Natural killer cell treated with Interleukin-12 subunit alpha and Interleukin-12 subunit beta and Interleukin-15 and Interleukin-18, amount 100 ng/mL, for 72 hours (primary cell): Measurements from ENCODE around the gene HLF. TPM values are rescaled to one million over a fixed set of nuclear protein-coding genes. Genes with fewer than 3 reads are reported as not detected.

Source experiments
- ATAC-seq, 2 donors: fragments of 150-1000 bp; cut with Tn5 transposase in 1 of 2; sonication (Bioruptor Pico), chemical (Tn5 transposase) in 1 of 2; 2 replicates each; pipeline ENCODE4 v1.10.0; 2021
- DNase-seq: peaks from one replicate; pipeline ENCODE4 v3.0.0; 2022; ENCODE audit warnings: low spot score
- H3K27ac Mint-ChIP-seq, 2 donors: 1 replicate in 1 of 2; 2 replicates in 1 of 2; pipeline ENCODE4 v1.8.0; 2022; ENCODE audit warnings: mixed read lengths in 2 of 2, mild to moderate bottlenecking in 1 of 2, moderate library complexity in 1 of 2
- H3K27me3 Mint-ChIP-seq, 2 donors: 1 replicate in 1 of 2; 2 replicates in 1 of 2; pipeline ENCODE4 v1.8.0; 2022; ENCODE audit warnings: mixed read lengths in 2 of 2
- H3K36me3 Mint-ChIP-seq: one replicate; pipeline ENCODE4 v1.8.0; 2022; ENCODE audit warnings: mixed read lengths
- H3K4me1 Mint-ChIP-seq, 2 donors: 1 replicate in 1 of 2; 2 replicates in 1 of 2; pipeline ENCODE4 v1.8.0; 2022; ENCODE audit warnings: low read depth in 2 of 2, mixed read lengths in 2 of 2, mild to moderate bottlenecking in 1 of 2
- H3K4me3 Mint-ChIP-seq: one replicate; pipeline ENCODE4 v1.8.0; 2022; ENCODE audit warnings: mixed read lengths
- H3K9me3 Mint-ChIP-seq: 2 replicates; pipeline ENCODE4 v1.8.0; 2022; ENCODE audit warnings: mixed read lengths
- total RNA-seq, 2 donors: library from RNA; stranded (reverse); gene quantifications; one replicate each; pipeline ENCODE4 v1.2.3, GENCODE V29; 2022

The HLF gene
- total RNA-seq, 2 donors from 2014 or later: 0.21 to 1.4 TPM

DNA sequence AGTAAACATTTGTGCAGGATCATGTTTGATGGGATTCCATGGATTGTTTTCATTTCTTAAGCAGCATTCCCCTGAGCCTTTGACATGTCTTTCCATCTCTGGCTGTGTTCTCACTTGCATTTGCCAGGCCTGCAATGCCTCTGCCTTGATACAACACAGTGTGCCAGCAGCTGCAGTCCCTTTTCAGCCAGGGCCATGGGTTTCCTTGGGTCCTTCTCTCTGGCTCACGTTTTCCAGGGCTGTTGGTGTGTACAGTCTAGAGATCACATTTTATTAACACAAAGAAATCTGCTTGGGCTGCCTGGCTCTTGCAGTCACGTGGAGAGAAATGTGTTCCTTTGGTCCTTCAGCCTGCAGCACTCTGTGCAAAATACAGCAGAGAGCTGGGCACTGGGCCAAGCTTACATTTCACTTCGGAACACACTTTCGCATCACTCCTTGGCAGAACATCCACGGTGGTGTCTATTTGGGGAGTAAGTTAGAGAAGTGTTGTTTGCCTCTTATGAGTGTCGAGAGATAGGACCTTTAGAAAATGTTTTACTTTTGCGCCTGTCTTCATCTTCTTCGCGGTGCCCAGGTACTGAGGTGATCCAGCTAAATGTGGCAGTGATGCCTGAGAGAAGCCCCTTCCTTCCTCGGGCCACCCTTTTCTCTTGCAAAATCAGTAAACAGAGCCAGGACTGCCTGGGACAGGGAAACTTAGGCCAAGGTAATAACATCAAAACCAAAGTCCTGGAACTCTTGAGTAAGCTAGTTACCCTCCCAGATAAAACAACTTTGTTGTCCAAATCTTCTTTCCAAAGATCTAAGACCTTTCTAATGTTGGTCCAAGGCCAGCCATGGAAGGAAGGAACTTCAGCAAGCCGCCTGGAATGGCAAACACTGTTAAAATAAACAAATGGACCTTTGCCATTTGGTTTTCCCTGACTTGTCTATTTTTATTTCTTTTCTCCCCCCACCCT lies 20.9 kb downstream of the HLF start:
- ATAC-seq: no peak
- DNase-seq: no peak
- H3K9me3 Mint-ChIP-seq: no peaks in the 10 kb centered on the region
- no peaks in the 10 kb centered on the region for H3K4me1 Mint-ChIP-seq
- H3K36me3 Mint-ChIP-seq: no peaks in the 10 kb centered on the region
- H3K4me3 Mint-ChIP-seq: no peak overlapping the region
- H3K27ac Mint-ChIP-seq: no peak overlapping the region
- peaks cover 0 to 5% of the 10 kb centered on the region in 2 donors for H3K27me3 Mint-ChIP-seq

DNA sequence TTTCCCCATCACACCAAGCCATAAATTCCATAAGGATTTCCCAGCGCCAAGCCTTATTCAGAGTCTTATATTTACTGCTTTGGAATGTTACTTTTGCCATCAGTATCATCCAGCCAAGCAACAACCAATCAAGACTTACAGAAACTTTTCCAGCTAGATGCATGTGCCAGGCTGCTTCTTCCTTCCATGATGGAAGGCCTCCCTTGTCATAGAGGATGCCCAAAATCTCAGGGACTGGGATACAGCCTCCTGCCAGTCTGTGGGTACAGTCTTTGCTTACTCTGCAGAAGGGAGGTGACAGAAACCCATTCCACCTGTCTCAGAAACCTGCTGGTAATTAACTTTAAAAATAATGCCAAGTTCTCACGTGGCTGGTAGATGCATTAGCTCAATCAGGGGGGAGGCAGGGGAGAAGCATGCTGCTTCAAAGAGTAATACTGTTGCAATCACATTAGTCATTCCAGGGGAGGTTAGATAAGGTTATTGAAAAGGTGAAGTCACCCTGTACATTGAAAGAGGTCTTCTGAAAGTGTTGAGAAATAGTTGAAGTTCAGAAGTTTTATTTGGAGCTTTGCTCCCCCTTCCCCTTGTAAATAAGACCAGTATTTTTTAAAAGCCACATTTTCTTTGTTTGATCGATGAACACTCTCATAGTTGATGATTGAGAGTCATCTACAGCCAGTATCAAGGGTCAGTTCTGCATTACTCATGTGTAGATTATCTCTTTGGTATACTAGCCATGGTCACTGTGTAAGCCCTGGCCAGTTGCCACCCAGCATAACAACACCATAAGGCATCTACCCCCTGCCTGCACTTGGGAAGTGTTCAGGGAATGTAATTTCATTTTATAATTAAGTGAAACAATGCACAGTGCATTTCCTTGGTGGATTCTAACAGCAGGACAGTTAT lies 22.2 kb downstream of the HLF start:
- Mint-ChIP-seq H3K36me3 (no peaks in the 10 kb centered on the region), H3K9me3 (no peaks in the 10 kb centered on the region), H3K27me3 (peaks cover 0 to 5% of the 10 kb centered on the region in 2 donors), H3K27ac (no peak overlapping the region), H3K4me3 (no peak overlapping the region), H3K4me1 (no peaks in the 10 kb centered on the region)
- DNase-seq (no peak), ATAC-seq (no peak)

DNA sequence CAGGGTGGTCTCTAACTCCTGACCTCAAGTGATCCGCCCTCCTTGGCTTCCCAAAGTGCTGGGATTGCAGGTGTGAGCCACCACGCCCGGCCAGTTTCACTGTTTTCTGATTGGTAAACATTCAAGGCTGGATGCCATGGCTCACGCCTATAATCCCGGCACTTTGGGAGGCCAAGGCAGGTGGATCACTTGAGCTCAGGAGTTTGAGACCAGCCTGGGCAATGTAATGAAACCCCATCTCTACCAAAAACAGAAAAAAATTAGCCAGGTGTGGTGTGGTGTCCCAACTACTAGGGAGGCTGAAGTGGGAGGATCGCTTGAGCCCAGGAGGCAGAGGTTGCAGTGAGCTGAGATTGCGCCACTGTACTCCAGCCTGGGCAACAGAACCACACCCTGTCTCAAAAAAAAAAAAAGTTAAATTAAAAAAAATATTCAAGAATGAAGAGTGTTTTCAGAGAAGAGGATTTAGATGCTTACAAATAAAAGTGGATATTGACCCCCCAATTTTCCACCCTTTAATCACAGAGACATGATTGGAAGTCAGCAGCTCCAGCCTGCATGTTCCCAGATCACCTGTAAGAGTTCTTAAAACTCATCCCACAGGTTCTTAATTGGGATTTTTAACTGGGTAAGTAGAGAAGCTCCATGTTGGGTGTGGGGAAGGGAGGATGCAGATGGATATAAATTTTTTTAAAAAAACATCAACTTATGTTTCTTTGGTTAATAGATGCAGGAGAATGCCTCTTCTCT lies 23.8 kb downstream of the HLF start:
- Mint-ChIP-seq H3K27me3 (peaks cover 3 to 8% of the 10 kb centered on the region in 2 donors), H3K4me3 (no peak overlapping the region), H3K36me3 (no peaks in the 10 kb centered on the region), H3K9me3 (no peaks in the 10 kb centered on the region), H3K4me1 (no peaks in the 10 kb centered on the region), H3K27ac (no peak overlapping the region)
- ATAC-seq: no peak
- DNase-seq: no peak

DNA sequence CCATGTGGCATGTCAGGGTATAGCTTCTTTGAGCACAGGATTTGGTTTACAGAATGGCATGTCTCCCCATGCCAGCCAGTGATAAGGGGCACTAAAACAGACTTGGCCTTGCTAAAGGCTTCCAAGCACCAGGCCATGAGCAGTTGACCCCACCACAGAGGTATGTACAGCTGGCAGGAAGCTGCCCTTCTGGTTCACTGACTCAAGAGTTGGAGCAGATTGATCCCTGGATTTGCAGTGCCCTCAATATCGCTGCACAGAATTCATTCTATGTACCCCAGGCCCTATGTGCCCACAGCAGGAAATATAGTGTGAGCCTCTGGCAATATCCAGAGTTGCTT lies 24.3 kb downstream of the HLF start:
- Mint-ChIP-seq H3K36me3 (no peaks in the 10 kb centered on the region), H3K27ac (no peak overlapping the region), H3K4me3 (no peak overlapping the region), H3K27me3 (peaks cover 8 to 12% of the 10 kb centered on the region in 2 donors), H3K4me1 (no peaks in the 10 kb centered on the region), H3K9me3 (no peaks in the 10 kb centered on the region)
- ATAC-seq (no peak), DNase-seq (no peak)

DNA sequence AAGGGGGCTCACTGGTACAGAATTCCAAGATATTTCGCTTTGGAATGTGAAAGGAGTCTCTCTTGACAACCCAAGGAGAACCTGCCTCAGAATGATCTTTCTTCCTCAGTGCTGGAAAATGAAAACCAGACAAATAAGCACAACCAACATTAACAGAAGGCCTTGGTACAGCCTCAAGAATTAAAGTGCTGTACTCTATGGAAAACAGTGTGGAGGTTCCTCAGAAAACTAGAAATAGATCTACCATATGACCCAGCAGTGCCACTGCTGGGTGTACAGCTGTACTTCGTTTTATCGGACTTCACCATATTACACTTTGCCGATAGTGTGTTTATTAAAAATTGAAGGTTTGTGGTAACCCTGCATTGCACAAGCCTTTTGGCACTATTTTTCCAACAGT lies 25.2 kb downstream of the HLF start:
- Mint-ChIP-seq H3K9me3 (no peaks in the 10 kb centered on the region), H3K4me3 (no peak overlapping the region), H3K27me3 (peaks cover 10 to 12% of the 10 kb centered on the region in 2 donors), H3K4me1 (no peaks in the 10 kb centered on the region), H3K36me3 (no peaks in the 10 kb centered on the region), H3K27ac (no peak overlapping the region)
- no peak for ATAC-seq
- no peak for DNase-seq

DNA sequence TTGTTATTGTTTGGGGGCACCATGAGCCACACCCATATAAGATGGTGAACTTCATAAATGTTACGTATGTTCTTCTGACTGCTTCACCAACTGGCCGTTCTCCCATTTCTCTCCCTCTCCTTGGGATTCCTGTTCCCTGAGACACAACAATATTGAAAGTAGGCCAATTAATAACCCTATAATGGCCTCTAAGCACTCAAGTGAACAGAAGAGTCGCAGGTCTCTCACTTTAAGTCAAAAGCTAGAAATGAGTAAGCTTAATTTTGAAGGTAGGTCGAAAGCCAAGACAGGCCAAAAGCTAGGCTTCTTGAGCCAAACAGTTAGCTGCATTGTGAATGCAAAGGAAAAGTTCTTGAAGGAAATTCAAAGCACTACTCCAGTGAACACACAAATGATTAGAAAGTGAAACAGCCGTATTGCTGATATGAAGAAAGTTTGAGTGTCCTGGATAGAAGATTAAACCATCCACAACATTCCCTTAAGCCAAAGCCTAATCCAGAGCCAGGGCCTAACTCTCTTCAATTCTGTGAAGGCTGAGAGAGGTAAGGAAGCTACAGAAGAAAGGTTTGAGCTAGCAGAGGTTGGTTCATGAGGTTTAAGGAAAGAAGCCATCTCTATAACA lies 25.8 kb downstream of the HLF start:
- ATAC-seq: no peak
- H3K4me1 Mint-ChIP-seq: no peaks in the 10 kb centered on the region
- H3K27ac Mint-ChIP-seq: no peak overlapping the region
- no peaks in the 10 kb centered on the region for H3K36me3 Mint-ChIP-seq
- H3K4me3 Mint-ChIP-seq: no peak overlapping the region
- DNase-seq: no peak
- H3K27me3 Mint-ChIP-seq: peaks cover 9 to 15% of the 10 kb centered on the region in 2 donors
- H3K9me3 Mint-ChIP-seq: no peaks in the 10 kb centered on the region

DNA sequence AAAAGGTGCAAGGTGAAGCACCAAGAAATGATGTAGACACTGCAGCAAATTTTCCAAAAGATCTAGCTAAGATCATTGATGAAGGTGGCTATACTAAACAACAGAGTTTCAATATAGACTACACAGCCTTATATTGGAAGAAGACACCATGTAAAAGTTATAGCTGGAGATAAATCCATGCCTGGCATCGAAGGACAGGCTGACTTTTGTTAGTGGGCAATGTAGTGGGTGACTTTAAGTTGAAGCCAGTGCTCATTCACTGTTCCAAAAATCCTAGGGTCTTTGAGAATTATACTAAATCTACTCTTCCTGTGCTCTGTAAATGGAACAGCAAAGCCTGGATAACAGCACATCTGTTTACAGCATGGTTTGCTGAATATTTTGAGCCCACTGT lies 26.4 kb downstream of the HLF start:
- Mint-ChIP-seq H3K36me3 (no peaks in the 10 kb centered on the region), H3K4me1 (no peaks in the 10 kb centered on the region)

DNA sequence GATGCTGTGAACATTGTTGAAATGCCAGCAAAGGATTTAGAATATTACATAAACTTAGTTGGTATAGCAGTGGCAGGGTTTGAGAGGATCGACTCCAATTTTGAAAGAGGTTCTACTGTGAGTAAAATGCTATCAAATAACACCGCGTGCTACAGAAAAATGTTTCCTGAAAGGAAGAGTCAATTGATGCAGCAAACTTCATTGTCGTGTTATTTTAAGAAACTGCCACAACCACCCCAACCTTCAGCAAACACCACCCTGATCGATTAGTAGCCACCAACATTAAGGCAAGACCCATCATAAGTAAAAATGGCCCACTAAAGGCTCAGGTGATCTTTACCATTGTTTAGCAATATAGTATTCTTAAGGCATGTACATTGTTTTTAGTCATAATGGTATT lies 27.3 kb downstream of the HLF start:
- ATAC-seq (no peak), DNase-seq (no peak)
- Mint-ChIP-seq H3K36me3 (no peaks in the 10 kb centered on the region), H3K27ac (no peak overlapping the region), H3K9me3 (no peaks in the 10 kb centered on the region), H3K4me3 (no peak overlapping the region), H3K27me3 (peaks cover 9 to 15% of the 10 kb centered on the region in 2 donors), H3K4me1 (no peaks in the 10 kb centered on the region)

More for the DNA sequence above, 26.4 kb downstream of the HLF start:
- H3K4me3 Mint-ChIP-seq: no peak overlapping the region
- no peak overlapping the region for H3K27ac Mint-ChIP-seq
- no peaks in the 10 kb centered on the region for H3K9me3 Mint-ChIP-seq
- DNase-seq: no peak
- ATAC-seq: no peak
- peaks cover 9 to 15% of the 10 kb centered on the region in 2 donors for H3K27me3 Mint-ChIP-seq

DNA sequence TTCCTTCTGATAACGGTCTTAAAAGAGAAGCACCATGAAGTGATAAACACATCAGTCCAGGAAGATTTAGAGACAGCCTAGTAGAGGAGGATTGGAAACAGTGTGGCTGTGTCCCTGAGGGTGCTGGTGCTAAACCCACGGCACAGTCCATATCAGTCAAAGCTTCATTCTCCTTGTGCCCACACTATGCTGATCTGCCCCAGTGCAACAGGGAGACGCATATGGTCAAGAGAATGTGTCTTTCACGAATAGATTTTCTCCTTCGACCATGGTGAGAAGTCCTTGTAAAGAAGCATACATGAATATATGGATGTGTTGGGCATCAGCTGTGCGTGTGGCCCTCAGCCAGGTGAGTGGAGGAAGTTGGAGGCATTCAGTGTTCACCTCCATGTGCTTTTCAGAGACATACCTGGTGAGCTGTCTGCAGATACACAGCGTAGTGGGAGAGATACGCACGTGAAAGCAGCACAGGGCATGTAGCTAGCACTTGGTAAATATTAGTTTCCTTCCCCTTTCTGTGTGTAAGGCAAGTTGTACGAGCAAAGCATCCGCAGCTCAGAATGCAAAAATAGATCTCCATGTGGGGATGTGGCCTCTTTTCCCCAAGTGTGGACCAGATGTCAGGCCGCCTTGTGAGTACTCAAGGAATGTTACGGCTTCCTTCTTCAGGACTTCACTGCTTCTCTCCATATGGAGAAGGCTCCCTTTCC lies 29.4 kb downstream of the HLF start:
- H3K9me3 Mint-ChIP-seq: no peaks in the 10 kb centered on the region
- no peak overlapping the region for H3K27ac Mint-ChIP-seq
- no peak overlapping the region for H3K4me3 Mint-ChIP-seq
- H3K27me3 Mint-ChIP-seq: peaks cover 10 to 15% of the 10 kb centered on the region in 2 donors
- DNase-seq: no peak
- H3K4me1 Mint-ChIP-seq: no peaks in the 10 kb centered on the region
- ATAC-seq: peak in 1 of 2 donors; percentile 6
- no peaks in the 10 kb centered on the region for H3K36me3 Mint-ChIP-seq

DNA sequence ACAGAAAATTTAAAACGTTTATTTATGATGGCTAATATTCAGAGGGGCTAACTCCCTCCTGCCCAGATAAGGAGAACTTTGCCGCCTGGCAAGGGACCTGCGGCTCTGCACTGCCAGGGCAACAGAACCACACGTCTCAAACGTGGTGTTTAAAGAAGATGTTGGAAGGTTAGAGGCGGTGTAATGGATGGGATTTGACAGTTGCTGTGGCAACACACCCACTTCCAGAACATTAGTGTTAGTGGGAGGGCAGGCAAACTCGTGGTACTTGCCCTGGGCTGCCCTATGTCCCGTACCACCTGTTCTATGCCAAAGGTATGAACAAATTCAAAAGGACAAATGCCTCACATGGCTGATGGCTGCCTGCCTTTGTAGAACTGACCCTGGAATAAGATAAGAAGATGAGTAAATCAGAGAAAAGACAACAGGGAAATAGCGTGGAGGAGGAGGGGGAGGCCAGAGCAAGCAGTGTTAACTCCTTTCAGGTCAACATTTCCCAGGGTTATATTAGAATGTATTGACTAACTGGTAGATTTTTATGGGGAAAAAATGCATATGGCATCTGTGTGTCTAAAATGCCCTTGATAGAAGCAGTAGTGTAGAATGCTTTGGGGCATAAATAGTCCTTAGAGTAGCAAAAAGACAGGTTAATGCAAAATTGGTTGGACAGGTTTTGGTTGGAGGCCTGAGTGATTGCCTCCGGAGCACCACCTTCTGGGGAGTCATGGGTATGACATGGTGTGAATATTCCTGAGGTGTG lies 30.8 kb downstream of the HLF start:
- H3K9me3 Mint-ChIP-seq: no peaks in the 10 kb centered on the region
- H3K4me3 Mint-ChIP-seq: no peak overlapping the region
- H3K4me1 Mint-ChIP-seq: no peaks in the 10 kb centered on the region
- DNase-seq (no peak), ATAC-seq (peak; percentile 59 to 79)
- no peaks in the 10 kb centered on the region for H3K36me3 Mint-ChIP-seq
- H3K27me3 Mint-ChIP-seq: peaks cover 12 to 15% of the 10 kb centered on the region in 2 donors
- no peak overlapping the region for H3K27ac Mint-ChIP-seq

DNA sequence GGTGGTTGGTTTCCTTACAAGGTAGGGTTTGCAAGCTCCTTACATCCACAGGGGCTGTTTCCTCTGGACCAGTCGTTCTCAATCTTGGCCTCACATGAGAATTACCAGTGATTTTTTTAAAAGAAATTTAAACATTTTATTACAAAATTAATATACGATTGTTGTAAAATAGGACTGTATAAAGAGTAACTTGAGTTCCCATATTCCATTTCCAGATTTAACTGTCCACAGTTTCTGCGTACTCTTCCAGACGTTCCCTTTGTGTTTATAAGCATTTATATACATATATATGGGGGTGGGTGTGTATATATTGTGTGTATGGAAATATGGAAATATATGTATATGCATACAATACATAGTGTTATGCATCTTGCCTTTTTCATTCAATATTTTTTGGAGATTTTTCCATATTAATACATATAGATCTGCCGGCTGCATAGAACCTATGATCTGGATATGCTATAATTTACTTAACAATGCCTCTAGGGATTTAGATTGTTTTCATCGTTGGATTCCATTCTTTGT lies 31.5 kb downstream of the HLF start:
- no peak overlapping the region for H3K4me3 Mint-ChIP-seq
- H3K27ac Mint-ChIP-seq: no peak overlapping the region
- H3K27me3 Mint-ChIP-seq: peaks cover 12 to 15% of the 10 kb centered on the region in 2 donors
- no peaks in the 10 kb centered on the region for H3K36me3 Mint-ChIP-seq
- H3K9me3 Mint-ChIP-seq: no peaks in the 10 kb centered on the region
- no peak for DNase-seq
- no peaks in the 10 kb centered on the region for H3K4me1 Mint-ChIP-seq
- ATAC-seq: no peak

DNA sequence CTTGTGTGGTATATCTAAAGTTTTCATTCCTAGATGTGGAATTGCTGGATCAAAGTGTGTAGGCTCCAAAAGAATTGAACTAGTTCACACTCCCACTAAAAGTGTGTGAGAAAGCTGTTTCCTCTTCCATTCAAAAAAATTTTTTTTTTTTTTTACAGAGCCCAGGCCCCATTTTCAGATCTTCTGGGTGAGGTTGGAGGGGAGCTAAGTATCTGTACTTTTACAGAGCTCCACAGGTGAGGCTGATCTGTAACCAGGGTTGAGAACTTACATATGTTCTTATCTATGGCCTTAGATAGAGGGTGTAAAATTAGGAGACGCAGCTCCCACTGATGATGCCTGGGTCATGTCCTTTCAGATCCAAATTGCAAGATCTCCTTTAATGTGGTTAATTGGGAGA lies 31.9 kb downstream of the HLF start:
- DNase-seq (no peak), ATAC-seq (no peak)
- Mint-ChIP-seq H3K27me3 (peaks cover 12 to 15% of the 10 kb centered on the region in 2 donors), H3K36me3 (no peaks in the 10 kb centered on the region), H3K4me1 (no peaks in the 10 kb centered on the region), H3K4me3 (no peak overlapping the region), H3K27ac (no peak overlapping the region), H3K9me3 (no peaks in the 10 kb centered on the region)
